Endothelial cell of umbilical vein (primary cell): ENCODE results near the gene TBC1D8B. TPM values are rescaled to one million over a fixed set of nuclear protein-coding genes. Genes with fewer than 3 reads are reported as not detected.

Experiments used
- BruUV-seq: library from RNA; stranded (reverse); fragments of 400-500 nt; replicated peaks from 2 replicates; lab custom pipeline; 2021; lab: Mats Ljungman, UMichigan
- CTCF ChIA-PET: fragments of 300-600, 350-600 bp; sonication (Branson Sonifier 250); formaldehyde crosslinking; loops from one replicate; lab custom pipeline; 2021; ENCODE audit warnings: antibody characterized with exemption, inconsistent platforms; lab: Charles Lee
- POLR2A ChIA-PET: fragments of 300-600, 350-600 bp; sonication (Branson Sonifier 250); formaldehyde crosslinking; loops from one replicate; lab custom pipeline; 2021; ENCODE audit warnings: antibody characterized with exemption, inconsistent platforms; lab: Charles Lee
- DNase-seq: peaks from one replicate; pipeline ENCODE4 v3.0.0-alpha.2; 2011; ENCODE audit warnings: low read depth, low spot score
- FAIRE-seq: peaks from 2 replicates; lab custom pipeline; 2011; peaks lifted over from hg19 to GRCh38; lab: Jason Lieb, UNC
- H2AFZ ChIP-seq: 2 replicates; pipeline ENCODE4 v1.6.0; 2012; ENCODE audit warnings: low read depth, low read length, control low read depth, inconsistent platforms
- H3K27ac ChIP-seq: 2 replicates; pipeline ENCODE4 v1.5.1; 2011; ENCODE audit warnings: low read depth, mild to moderate bottlenecking, control low read depth, low read length, moderate library complexity; ENCODE audit not compliant: insufficient read depth
- H3K27me3 ChIP-seq, 2 experiments: 2 replicates each; pipeline versions ENCODE4 v1.6.0 to v1.6.1; 2011; ENCODE audit warnings: low read length in 2 of 2, mixed read lengths in 1 of 2; ENCODE audit not compliant: control insufficient read depth in 2 of 2, insufficient read depth in 2 of 2
- H3K36me3 ChIP-seq, 2 experiments: 2 replicates in 1 of 2; 3 replicates in 1 of 2; pipeline ENCODE4 v1.5.1; 2011; ENCODE audit warnings: low read length in 2 of 2, mild to moderate bottlenecking in 1 of 2, moderate library complexity in 1 of 2; ENCODE audit not compliant: control insufficient read depth in 2 of 2, insufficient read depth in 2 of 2; ENCODE audit errors: extremely low read depth in 1 of 2
- H3K4me1 ChIP-seq: 3 replicates; pipeline ENCODE4 v1.5.1; 2011; ENCODE audit warnings: mild to moderate bottlenecking, low read length; ENCODE audit not compliant: control insufficient read depth, insufficient read depth; ENCODE audit errors: extremely low read depth
- H3K4me2 ChIP-seq: 2 replicates; pipeline ENCODE4 v1.6.1; 2011; ENCODE audit warnings: low read length, control low read depth, mixed read lengths; ENCODE audit not compliant: insufficient read depth
- H3K4me3 ChIP-seq, 3 experiments: fragments of 200-600 bp in 1 of 3; sonication (generic), shearing (Covaris generic) in 1 of 3; replicated peaks in 1 of 3; 2 replicates each; pipeline ENCODE4 v1.5.1; 2011 to 2016; ENCODE audit warnings: control low read depth in 3 of 3, low read length in 3 of 3, mild to moderate bottlenecking in 2 of 3, inconsistent platforms in 1 of 3, low read depth in 1 of 3, moderate library complexity in 1 of 3; ENCODE audit not compliant: insufficient read depth in 1 of 3
- H3K79me2 ChIP-seq: 2 replicates; pipeline ENCODE4 v1.6.0; 2012; ENCODE audit warnings: low read length, inconsistent platforms; ENCODE audit not compliant: control insufficient read depth, insufficient read depth
- H3K9ac ChIP-seq: replicated peaks from 2 replicates; pipeline ENCODE3; 2011; ENCODE audit warnings: low read length, control low read depth; ENCODE audit not compliant: insufficient read depth; ENCODE audit errors: extremely low read depth
- H3K9me1 ChIP-seq: replicated peaks from 3 replicates; pipeline ENCODE4 v1.6.0; 2011; ENCODE audit warnings: mild to moderate bottlenecking, low read length; ENCODE audit not compliant: control insufficient read depth, insufficient read depth; ENCODE audit errors: extremely low read depth
- H3K9me3 ChIP-seq: replicated peaks from 2 replicates; pipeline ENCODE4 v1.5.1; 2012; ENCODE audit warnings: low read length, inconsistent platforms; ENCODE audit not compliant: control insufficient read depth, insufficient read depth
- H4K20me1 ChIP-seq: replicated peaks from 2 replicates; pipeline ENCODE3; 2011; ENCODE audit warnings: mild to moderate bottlenecking, low read length; ENCODE audit not compliant: control insufficient read depth, insufficient read depth; ENCODE audit errors: extremely low read depth
- EZH2 ChIP-seq: IDR thresholded peaks from 2 replicates; pipeline ENCODE4 v1.6.1; 2012; ENCODE audit warnings: borderline replicate concordance, low read depth, mild to moderate bottlenecking, moderate library complexity, low read length, inconsistent platforms; ENCODE audit not compliant: severe bottlenecking
- JUN ChIP-seq: IDR thresholded peaks from 2 replicates; pipeline ENCODE4 v1.6.1; 2011; ENCODE audit warnings: borderline replicate concordance, low read depth; ENCODE audit not compliant: insufficient read length, insufficient read depth
- MYC ChIP-seq: IDR thresholded peaks from one replicate; pipeline ENCODE4 v1.6.1; 2011; ENCODE audit warnings: mild to moderate bottlenecking, low read depth, low read length
- POLR2A ChIP-seq: IDR thresholded peaks from 2 replicates; pipeline ENCODE4 v1.6.1; 2012; ENCODE audit warnings: low read depth, mild to moderate bottlenecking, control low read depth, low read length
- POLR2AphosphoS5 ChIP-seq: IDR thresholded peaks from 2 replicates; pipeline ENCODE4 v1.6.1; 2012; ENCODE audit warnings: low read depth, mild to moderate bottlenecking, control low read depth, low read length, moderate library complexity; ENCODE audit not compliant: insufficient read depth
- dilution Hi-C: fragments of 300-500 bp; cut with MboI; formaldehyde crosslinking; loops from one replicate; pipeline ENCODE4 v1.15.0; 2019; ENCODE audit warnings: low sequenced_read_pairs; ENCODE audit not compliant: extremely low pct_ligation_motif_present
- intact Hi-C: fragments of 100-400 bp; cut with micrococcal nuclease; formaldehyde crosslinking; loops from one replicate; pipeline ENCODE4 v1.10.0; 2022
- polyA plus RNA-seq, 4 experiments: library from polyadenylated mRNA; depleted of rRNA in 3 of 4; stranded (reverse) in 3 of 4; unstranded in 1 of 4; fragments of >200 nt; gene quantifications; 2 replicates each; pipeline versions ENCODE4 v1.2.1 to v1.2.3, GENCODE V29; 2011 to 2012; ENCODE audit warnings: missing spikeins in 1 of 4
- total RNA-seq: library from RNA; stranded (reverse); gene quantifications from 2 replicates; pipeline ENCODE4 v1.2.3, GENCODE V29; 2021
- TF ChIP-seq, protein P1 (sequence below), 2 donors: IDR thresholded peaks; 1 replicate in 1 of 2; 2 replicates in 1 of 2; pipeline ENCODE4 v1.5.1; 2011; ENCODE audit warnings: low read length in 2 of 2, mild to moderate bottlenecking in 2 of 2, moderate library complexity in 2 of 2, control low read depth in 1 of 2, inconsistent platforms in 1 of 2, low read depth in 1 of 2; ENCODE audit not compliant: insufficient read depth in 1 of 2; ENCODE audit errors: extremely low read depth in 1 of 2

Gene TBC1D8B
- total and polyA plus RNA-seq, 2 donors (not counting 3 experiments of a cell fraction or from before 2014, with no cell fraction given), result 1.4 to 3.9 TPM

- ChIA-PET POLR2A (no interaction called here), CTCF (interaction anchor here (1.0 to 1.4 kb wide), 3 partner anchors 9 to 97 kb away, joined by 3 to 9 read pairs (median 3); no protein-coding TSS in a partner anchor)
- FAIRE-seq (no peak), DNase-seq (peak; percentile 3)
- Histone ChIP-seq H3K4me3 (no peak overlapping the region), H3K9me3 (no peaks in the 10 kb centered on the region), H2AFZ (no peak overlapping the region), H3K36me3 (no peaks in the 10 kb centered on the region), H3K9ac (no peak overlapping the region), H3K4me1 (no peaks in the 10 kb centered on the region), H3K27me3 (no peaks in the 10 kb centered on the region), H4K20me1 (no peaks in the 10 kb centered on the region), H3K4me2 (no peak overlapping the region), H3K27ac (no peak overlapping the region), H3K79me2 (no peaks in the 10 kb centered on the region), H3K9me1 (no peaks in the 10 kb centered on the region)
- no TSS peak for BruUV-seq
- no peak for TF ChIP-seq MYC
- TF ChIP-seq, protein P1, sequence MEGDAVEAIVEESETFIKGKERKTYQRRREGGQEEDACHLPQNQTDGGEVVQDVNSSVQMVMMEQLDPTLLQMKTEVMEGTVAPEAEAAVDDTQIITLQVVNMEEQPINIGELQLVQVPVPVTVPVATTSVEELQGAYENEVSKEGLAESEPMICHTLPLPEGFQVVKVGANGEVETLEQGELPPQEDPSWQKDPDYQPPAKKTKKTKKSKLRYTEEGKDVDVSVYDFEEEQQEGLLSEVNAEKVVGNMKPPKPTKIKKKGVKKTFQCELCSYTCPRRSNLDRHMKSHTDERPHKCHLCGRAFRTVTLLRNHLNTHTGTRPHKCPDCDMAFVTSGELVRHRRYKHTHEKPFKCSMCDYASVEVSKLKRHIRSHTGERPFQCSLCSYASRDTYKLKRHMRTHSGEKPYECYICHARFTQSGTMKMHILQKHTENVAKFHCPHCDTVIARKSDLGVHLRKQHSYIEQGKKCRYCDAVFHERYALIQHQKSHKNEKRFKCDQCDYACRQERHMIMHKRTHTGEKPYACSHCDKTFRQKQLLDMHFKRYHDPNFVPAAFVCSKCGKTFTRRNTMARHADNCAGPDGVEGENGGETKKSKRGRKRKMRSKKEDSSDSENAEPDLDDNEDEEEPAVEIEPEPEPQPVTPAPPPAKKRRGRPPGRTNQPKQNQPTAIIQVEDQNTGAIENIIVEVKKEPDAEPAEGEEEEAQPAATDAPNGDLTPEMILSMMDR (IDR thresholded peaks at IDR 0.05; ENCODE audit: extremely low read depth in 1 of 2, insufficient read depth in 1 of 2, low read depth in 1 of 2, low read length in 2 of 2), result peak; percentile 37 to 44
- no peak for TF ChIP-seq POLR2AphosphoS5
- intact Hi-C loops (no loop called here), dilution Hi-C loops (no loop called here)
Measured at GRCh38 chrX:106862972-106863688, 60.7 kb downstream of the TBC1D8B start.

DNA sequence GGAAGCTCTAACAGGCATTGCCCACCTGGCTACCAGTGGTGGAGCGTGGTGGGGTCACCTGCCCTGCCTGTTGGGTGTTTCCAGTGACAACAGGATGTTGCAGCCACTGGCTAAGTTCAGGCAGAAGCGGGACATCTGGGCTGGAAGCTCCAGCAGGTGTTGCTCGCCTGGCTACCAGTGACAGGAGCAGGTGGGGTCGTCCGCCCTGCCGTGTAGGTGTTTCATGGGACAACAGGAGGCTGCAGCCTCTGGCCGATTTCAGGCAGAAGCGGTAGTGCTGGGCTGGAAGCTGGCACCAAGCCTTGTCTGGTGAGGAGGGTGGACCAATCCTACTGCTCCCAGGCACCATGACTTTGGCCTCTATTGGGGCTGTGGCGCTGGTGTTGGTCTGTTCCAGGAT is 61.2 kb downstream of the TBC1D8B start:
- ChIA-PET POLR2A (no interaction called here), CTCF (interaction anchor here (1.0 to 1.4 kb wide), 3 partner anchors 9 to 96 kb away, joined by 3 to 9 read pairs (median 3); no protein-coding TSS in a partner anchor)
- no peaks in the 10 kb centered on the region for H4K20me1 ChIP-seq
- DNase-seq (no peak), FAIRE-seq (no peak)
- no peaks in the 10 kb centered on the region for H3K79me2 ChIP-seq
- H3K27me3 ChIP-seq, result no peaks in the 10 kb centered on the region
- TF ChIP-seq POLR2AphosphoS5 (no peak), EZH2 (no peak), JUN (no peak), POLR2A (no peak)
- TF ChIP-seq, protein P1 (IDR thresholded peaks at IDR 0.05; ENCODE audit: extremely low read depth in 1 of 2, insufficient read depth in 1 of 2, low read depth in 1 of 2, low read length in 2 of 2), result no peak
- no peak overlapping the region for H3K9ac ChIP-seq
- no peaks in the 10 kb centered on the region for H3K4me1 ChIP-seq
- H3K4me3 ChIP-seq, result no peak overlapping the region
- no peak overlapping the region for H3K4me2 ChIP-seq
- H2AFZ ChIP-seq, result no peak overlapping the region
- no peaks in the 10 kb centered on the region for H3K9me1 ChIP-seq
- BruUV-seq, result no TSS peak
- H3K36me3 ChIP-seq, result no peaks in the 10 kb centered on the region
- intact Hi-C loops (no loop called here), dilution Hi-C loops (no loop called here)
- H3K27ac ChIP-seq, result no peak overlapping the region
- no peaks in the 10 kb centered on the region for H3K9me3 ChIP-seq
